K562 (cell line): Measurements from ENCODE around the gene RNF224. TPM values are rescaled to one million over a fixed set of nuclear protein-coding genes. Genes with fewer than 3 reads are reported as not detected.

Source experiments
- ATAC-seq: fragments of 200-7000 bp; cut with Tn5 transposase; 3 replicates; pipeline ENCODE4 v1.9.1; 2020; ENCODE audit warnings: moderate library complexity
- BruUV-seq: library from RNA; stranded (reverse); fragments of 400-500 nt; replicated peaks from 2 replicates; lab custom pipeline; 2021; lab: Mats Ljungman, UMichigan
- CTCF ChIA-PET: fragments of 300-600 bp; formaldehyde crosslinking; extraction: SDS; loops from one replicate; lab custom pipeline; 2021; ENCODE audit warnings: low intra/inter-chr PET ratio; lab: Yijun Ruan, JAX
- POLR2A ChIA-PET: fragments of 300-600, 350-650 bp; sonication (Branson Sonifier 250); formaldehyde crosslinking; extraction: SDS; loops from one replicate; lab custom pipeline; 2021; ENCODE audit warnings: antibody characterized with exemption, inconsistent platforms; lab: Yijun Ruan, JAX
- DNase-seq, 4 experiments: peaks; one replicate each; pipeline versions ENCODE4 v3.0.0 to v3.0.0-alpha.2; 2011 to 2018; ENCODE audit warnings: low spot score in 3 of 4, mixed read lengths in 3 of 4; ENCODE audit errors: extremely low read depth in 1 of 4
- FAIRE-seq: peaks from 2 replicates; lab custom pipeline; 2011; peaks lifted over from hg19 to GRCh38; lab: Jason Lieb, UNC
- H2AFZ ChIP-seq: 2 replicates; pipeline ENCODE4 v1.6.0; 2011; ENCODE audit warnings: low read depth, low read length, control low read depth, inconsistent platforms
- H3K27ac ChIP-seq: fragments of 200-600 bp; 3 replicates; pipeline ENCODE4 v1.8.0; 2011; ENCODE audit warnings: low read depth, mild to moderate bottlenecking, control low read depth, inconsistent platforms, low read length, moderate library complexity, mixed read lengths; ENCODE audit errors: extremely low read depth
- H3K27me3 ChIP-seq, 2 experiments: fragments of 300-600 bp in 1 of 2; 2 replicates in 1 of 2; 3 replicates in 1 of 2; pipeline versions ENCODE4 v1.6.0 to v1.8.0; 2011; ENCODE audit warnings: inconsistent platforms in 2 of 2, low read length in 2 of 2, mild to moderate bottlenecking in 1 of 2, mixed read lengths in 1 of 2, moderate library complexity in 1 of 2; ENCODE audit not compliant: control insufficient read depth in 2 of 2, insufficient read depth in 2 of 2
- H3K36me3 ChIP-seq: fragments of 300-600 bp; 3 replicates; pipeline ENCODE4 v1.8.0; 2011; ENCODE audit warnings: mild to moderate bottlenecking, low read length, inconsistent platforms; ENCODE audit not compliant: control insufficient read depth, insufficient read depth
- H3K4me1 ChIP-seq, 2 experiments: fragments of 200-600 bp in 1 of 2; replicated peaks in 1 of 2; 2 replicates in 1 of 2; 3 replicates in 1 of 2; pipeline versions ENCODE4 v1.5.1 to v1.8.0; 2011; ENCODE audit warnings: inconsistent platforms in 2 of 2, low read length in 2 of 2, mild to moderate bottlenecking in 1 of 2, mixed read lengths in 1 of 2, moderate library complexity in 1 of 2; ENCODE audit not compliant: control insufficient read depth in 2 of 2, insufficient read depth in 2 of 2
- H3K4me2 ChIP-seq: 2 replicates; pipeline ENCODE4 v1.6.1; 2011; ENCODE audit warnings: low read length, control low read depth, inconsistent platforms, mixed read lengths; ENCODE audit not compliant: insufficient read depth
- H3K4me3 ChIP-seq: fragments of 200-600 bp; sonication (generic), shearing (Covaris generic); 2 replicates; pipeline ENCODE4 v1.5.1; 2016; ENCODE audit warnings: control low read depth, inconsistent platforms
- H3K79me2 ChIP-seq: fragments of 200-600 bp; 3 replicates; pipeline ENCODE4 v1.8.0; 2011; ENCODE audit warnings: low read length, inconsistent platforms; ENCODE audit not compliant: control insufficient read depth, insufficient read depth
- H3K9ac ChIP-seq, 2 experiments: 2 replicates each; pipeline versions ENCODE4 v1.6.0 to v1.6.1; 2011; ENCODE audit warnings: low read depth in 2 of 2, low read length in 2 of 2, control low read depth in 1 of 2, inconsistent platforms in 1 of 2, mild to moderate bottlenecking in 1 of 2, mixed read lengths in 1 of 2; ENCODE audit not compliant: insufficient read depth in 1 of 2
- H3K9me1 ChIP-seq: one replicate; pipeline ENCODE4 v1.6.0; 2011; ENCODE audit warnings: inconsistent platforms, mild to moderate bottlenecking, low read length, moderate library complexity; ENCODE audit not compliant: control insufficient read depth, insufficient read depth
- H3K9me3 ChIP-seq: replicated peaks from 2 replicates; pipeline ENCODE4 v1.5.1; 2011; ENCODE audit warnings: low read depth, low read length, inconsistent platforms; ENCODE audit not compliant: control insufficient read depth, insufficient read depth
- H4K20me1 ChIP-seq: replicated peaks from 2 replicates; pipeline ENCODE4 v1.6.1; 2011; ENCODE audit warnings: low read length, inconsistent platforms, mixed read lengths; ENCODE audit not compliant: control insufficient read depth, insufficient read depth
- COPS2 ChIP-seq: fragments of 450-650 bp; conservative IDR thresholded peaks from 2 replicates; pipeline ENCODE4 v1.6.1; 2016; ENCODE audit warnings: mild to moderate bottlenecking, moderate library complexity
- CREB1 ChIP-seq, 2 experiments: sonication (generic) in 1 of 2; formaldehyde crosslinking in 1 of 2; IDR thresholded peaks; 2 replicates each; pipeline versions ENCODE4 v1.6.1 to v1.8.0; 2012 to 2022; ENCODE audit warnings: inconsistent platforms in 1 of 2, mild to moderate bottlenecking in 1 of 2, missing genetic modification reagents in 1 of 2, moderate library complexity in 1 of 2
- MCM3 ChIP-seq: fragments of 450-650 bp; IDR thresholded peaks from 2 replicates; pipeline ENCODE4 v1.6.1; 2016
- NFXL1 ChIP-seq: fragments of 450-650 bp; formaldehyde crosslinking; IDR thresholded peaks from 2 replicates; pipeline ENCODE4 v1.4.0; 2021; ENCODE audit warnings: mild to moderate bottlenecking
- TFAP4 ChIP-seq: sonication (generic); formaldehyde crosslinking; IDR thresholded peaks from 2 replicates; pipeline ENCODE4 v1.8.0; 2022; ENCODE audit warnings: missing genetic modification reagents, mild to moderate bottlenecking, moderate library complexity, borderline replicate concordance
- ZBTB40 ChIP-seq, 2 experiments: fragments of 450-650 bp in 1 of 2; sonication (generic) in 1 of 2; formaldehyde crosslinking in 1 of 2; IDR thresholded peaks; 2 replicates each; pipeline versions ENCODE4 v1.7.1 to v1.9.0; 2016 to 2022; ENCODE audit warnings: inconsistent platforms in 1 of 2, mild to moderate bottlenecking in 1 of 2, missing genetic modification reagents in 1 of 2
- ZNF695 ChIP-seq: fragments of 450-650 bp; formaldehyde crosslinking; IDR thresholded peaks from 2 replicates; pipeline ENCODE4 v1.4.0; 2020; ENCODE audit warnings: mild to moderate bottlenecking, moderate library complexity
- WGBS: fragments of 100-300 bp; shearing (Covaris generic); methylation state at CpG from one replicate; pipeline ENCODE4 v1.1.6; 2016; ENCODE audit warnings: low coverage, mixed read lengths; ENCODE audit not compliant: insufficient coverage; ENCODE audit errors: missing lambda C conversion rate; 5-methylcytosine and 5-hydroxymethylcytosine counted together
- in situ Hi-C: fragments of 300-500 bp; cut with MboI; formaldehyde crosslinking; loops from 4 replicates; pipeline ENCODE4 v1.15.0; 2018; ENCODE audit warnings: inconsistent platforms, mixed read lengths
- intact Hi-C: fragments of 100-400 bp; cut with micrococcal nuclease; formaldehyde crosslinking; loops from 2 replicates; pipeline ENCODE4 v1.14.2; 2022
- polyA plus RNA-seq, 8 experiments: library from polyadenylated mRNA; depleted of rRNA in 4 of 8; stranded (reverse) in 5 of 8; unstranded in 3 of 8; fragments of >200 nt; fragmentation: Nextera tagmentation in 2 of 8; fragmentation: Illumina TruSeq in 1 of 8; extraction: Ambion mirVana in 2 of 8; extraction: Trizol in 1 of 8; gene quantifications; 2 replicates each; pipeline versions ENCODE4 v1.2.1 to v1.2.3, GENCODE V29; 2011 to 2014; ENCODE audit warnings: inconsistent platforms in 1 of 8, missing spikeins in 1 of 8
- total RNA-seq, 7 experiments: library from RNA; depleted of rRNA in 6 of 7; stranded (reverse); fragments of >200 nt in 6 of 7; fragmentation: Illumina TruSeq in 2 of 7; extraction: Trizol in 2 of 7; gene quantifications; 2 replicates each; pipeline versions ENCODE4 v1.2.1 to v1.2.3, GENCODE V29; 2011 to 2021; ENCODE audit warnings: low replicate concordance in 1 of 7

The RNF224 gene
- total and polyA plus RNA-seq, 9 of the 15 experiments (the other 6 are each of a cell fraction or from before 2014, with no cell fraction given) = not detected

GRCh38 chr9:137224830-137225694, 2.2 kb upstream of the RNF224 start, which contains the start of gene CYSRT1:
Gene CYSRT1 (plus strand): TSS chr9:137225174. CDS start chr9:137225622, 448 bp downstream.
- ChIA-PET POLR2A (interaction anchor here (0.5 to 2.1 kb wide), 5 partner anchors 15 to 691 kb away, joined by 3 to 12 read pairs (median 4); partner anchors contain the start of gene TUBB4B), CTCF (interaction anchor here (0.6 to 1.0 kb wide), 2 partner anchors 47 to 438 kb away, joined by 3 to 4 read pairs; no protein-coding TSS in a partner anchor)
- DNase-seq (peak in 2 of 4 experiments; percentile 27 to 34), ATAC-seq (no peak), FAIRE-seq (no peak)
- TF ChIP-seq ZBTB40 (IDR thresholded peaks at IDR 0.05) (no peak), ZBTB40 (CRISPR knock-in tag; IDR thresholded peaks at IDR 0.05) (no peak), CREB1 (IDR thresholded peaks at IDR 0.05) (no peak), CREB1 (CRISPR knock-in tag; IDR thresholded peaks at IDR 0.05) (0 out of 2 replicates have a peak, but pooled peaks have one; percentile 16), NFXL1 (no peak), ZNF695 (CRISPR knock-in tag) (no peak), COPS2 (no peak), TFAP4 (CRISPR knock-in tag) (peak; percentile 13; the same call in 1 of the 2 replicates), MCM3 (no peak)
- Histone ChIP-seq H3K36me3 (no peaks in the 10 kb centered on the region; the same call in 2 of the 3 replicates), H3K9me3 (no peaks in the 10 kb centered on the region), H3K27me3 (no peaks in the 10 kb centered on the region), H4K20me1 (no peaks in the 10 kb centered on the region), H3K4me3 (peak within 1 kb of the TSS; percentile 85), H3K27ac (peak within 1 kb of the TSS; percentile 83), H3K79me2 (no peaks in the 10 kb centered on the region), H2AFZ (peak within 1 kb of the TSS; percentile 89), H3K9ac (peak within 1 kb of the TSS; percentile 85 to 97), H3K4me1 (peaks cover 21 to 95% of the 10 kb centered on the region in 2 experiments), H3K4me2 (peak within 1 kb of the TSS; percentile 92), H3K9me1 (no peaks in the 10 kb centered on the region)
- in situ Hi-C loops (loop anchor here (5.0 to 25.0 kb wide), 3 partner anchors 38 to 438 kb away; partner anchors contain the start of genes ANAPC2, CCDC183, SSNA1 and TMEM141), intact Hi-C loops (no loop called here)
- WGBS = 46% methylated on average over 19 of the region's 23 CpGs
- BruUV-seq = no TSS peak
